GM21717 (cell line): Measurements from ENCODE around the gene ZNF219.
"Not testable (repeated sequence)": the region's sequence is repeated elsewhere in the genome, so short reads cannot be mapped to it uniquely, and the experiment has no call there.

Source experiments
- ATAC-seq: cut with Tn5 transposase; IDR thresholded peaks from one replicate; pipeline ENCODE4 v1.9.1; 2021; ENCODE audit warnings: mild to moderate bottlenecking, moderate library complexity; ENCODE audit not compliant: unreplicated experiment

Gene ZNF219

DNA sequence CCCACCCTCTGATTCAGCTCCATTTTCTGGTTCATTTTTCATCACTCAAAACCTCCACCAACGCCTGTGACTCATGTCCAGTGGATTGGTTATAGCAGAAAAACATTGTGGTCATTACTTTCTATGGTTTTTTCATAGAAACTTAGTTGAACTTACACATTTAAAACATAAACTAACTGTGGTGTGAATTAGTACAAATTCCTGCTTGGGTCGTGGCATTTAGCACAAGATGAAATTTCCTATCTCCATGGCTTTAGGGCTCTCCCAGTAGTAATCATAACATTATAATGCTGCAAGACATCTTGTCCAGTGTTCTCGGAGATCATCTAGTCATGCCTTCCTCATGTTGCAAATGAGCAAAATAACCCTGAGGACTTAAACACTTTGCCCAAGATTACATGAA lies 49.2 kb downstream of the ZNF219 start:
- no peak for ATAC-seq

DNA sequence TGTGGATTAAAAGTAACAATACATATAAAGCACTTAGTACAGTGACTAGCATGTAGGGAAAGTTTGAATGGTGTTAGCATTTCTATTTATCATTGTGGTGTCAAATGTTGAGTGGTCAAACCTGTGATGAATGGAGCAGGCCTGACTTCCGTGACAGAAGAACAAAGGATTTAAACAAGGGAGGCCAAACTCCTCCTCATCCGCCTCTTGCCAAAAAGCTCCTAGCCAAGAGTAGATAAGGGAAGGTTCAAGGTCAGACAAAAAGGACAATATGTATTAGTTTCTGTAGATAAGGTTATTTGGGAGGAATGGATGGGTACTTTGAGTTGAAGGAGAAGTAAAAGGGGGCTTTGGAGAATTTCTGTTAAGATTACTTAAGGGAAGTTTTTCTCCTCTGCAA lies 49.8 kb downstream of the ZNF219 start:
- no peak for ATAC-seq

DNA sequence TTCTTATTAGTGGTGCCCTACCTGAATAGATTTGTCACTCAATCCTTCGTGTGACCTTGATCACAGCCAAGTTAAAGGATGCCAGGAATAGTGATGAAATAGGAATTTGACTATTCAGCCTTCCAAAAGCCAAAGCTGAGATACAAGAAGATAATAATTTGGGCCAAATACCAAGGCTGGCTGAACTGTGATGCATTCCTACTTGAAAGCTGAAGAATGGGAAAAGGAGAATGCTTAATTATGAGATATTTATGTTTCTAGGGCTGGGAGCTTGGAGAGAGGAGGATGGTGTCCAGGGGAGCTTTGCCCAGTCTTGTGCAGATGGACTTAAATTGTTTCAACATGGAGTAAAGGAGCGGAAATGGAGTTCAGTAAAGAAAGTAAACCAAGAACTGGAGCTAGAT lies 51.1 kb downstream of the ZNF219 start:
- ATAC-seq: no peak

DNA sequence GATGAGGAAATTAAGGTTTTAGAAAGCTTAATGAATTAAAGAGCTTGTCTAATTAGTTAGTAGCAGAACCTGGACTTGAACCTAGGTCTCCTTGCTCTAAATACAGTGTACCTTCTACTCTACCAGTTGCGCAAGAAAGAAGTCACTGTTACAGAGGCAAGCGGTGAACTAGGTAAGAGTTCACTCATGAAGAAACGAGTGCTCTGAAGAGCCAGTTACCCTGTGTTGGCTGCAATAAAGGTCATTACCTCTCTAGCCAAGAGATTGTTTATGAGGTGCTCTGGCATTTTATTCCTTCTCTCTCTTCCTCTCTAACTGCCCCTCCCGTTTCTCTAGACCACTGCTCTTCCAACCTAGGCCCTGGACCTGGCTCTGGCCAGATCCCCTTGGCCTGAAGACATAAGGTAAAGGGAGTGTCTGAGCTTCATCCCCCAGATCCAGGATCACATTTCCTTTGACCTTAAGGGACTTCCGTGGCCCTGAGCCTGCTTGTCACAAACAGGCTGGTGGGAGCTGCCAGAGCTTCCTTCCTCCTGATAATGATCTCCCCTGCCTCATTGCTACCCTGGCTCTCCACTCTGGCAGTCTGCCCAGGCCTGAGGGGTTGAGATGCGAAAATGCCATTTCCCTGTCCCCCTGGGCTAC lies 54.4 kb downstream of the ZNF219 start:
- ATAC-seq: no peak

DNA sequence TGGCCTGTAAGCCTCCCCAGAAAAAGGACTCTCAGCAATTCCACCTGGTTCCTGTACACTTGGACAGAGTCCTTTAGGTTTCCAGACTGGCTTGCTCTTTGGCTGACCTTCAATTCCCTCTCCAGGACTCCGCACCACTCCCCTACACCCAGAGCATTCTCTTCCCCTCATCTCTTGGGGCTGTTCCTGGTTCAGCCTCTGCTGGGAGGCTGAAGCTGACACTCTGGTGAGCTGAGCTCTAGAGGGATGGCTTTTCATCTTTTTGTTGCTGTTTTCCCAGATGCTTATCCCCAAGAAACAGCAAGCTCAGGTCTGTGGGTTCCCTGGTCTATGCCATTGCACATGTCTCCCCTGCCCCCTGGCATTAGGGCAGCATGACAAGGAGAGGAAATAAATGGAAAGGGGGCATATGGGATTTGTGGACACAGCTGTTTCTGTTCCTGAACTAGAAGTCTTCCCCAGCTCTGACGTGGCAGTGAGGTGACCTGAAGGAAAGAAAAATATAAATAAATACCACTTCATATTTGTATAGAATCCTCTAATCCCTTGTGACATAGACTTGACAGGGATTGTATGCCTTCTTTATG lies 55.0 kb downstream of the ZNF219 start:
- ATAC-seq: no peak

DNA sequence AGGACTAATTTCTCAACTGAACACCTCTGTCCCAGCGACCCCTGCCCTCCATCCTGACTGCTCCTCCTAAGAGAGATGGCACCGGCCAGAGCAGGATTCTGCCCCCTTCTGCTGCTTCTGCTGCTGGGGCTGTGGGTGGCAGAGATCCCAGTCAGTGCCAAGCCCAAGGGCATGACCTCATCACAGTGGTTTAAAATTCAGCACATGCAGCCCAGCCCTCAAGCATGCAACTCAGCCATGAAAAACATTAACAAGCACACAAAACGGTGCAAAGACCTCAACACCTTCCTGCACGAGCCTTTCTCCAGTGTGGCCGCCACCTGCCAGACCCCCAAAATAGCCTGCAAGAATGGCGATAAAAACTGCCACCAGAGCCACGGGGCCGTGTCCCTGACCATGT lies 55.5 kb downstream of the ZNF219 start:
- ATAC-seq: no peak

DNA sequence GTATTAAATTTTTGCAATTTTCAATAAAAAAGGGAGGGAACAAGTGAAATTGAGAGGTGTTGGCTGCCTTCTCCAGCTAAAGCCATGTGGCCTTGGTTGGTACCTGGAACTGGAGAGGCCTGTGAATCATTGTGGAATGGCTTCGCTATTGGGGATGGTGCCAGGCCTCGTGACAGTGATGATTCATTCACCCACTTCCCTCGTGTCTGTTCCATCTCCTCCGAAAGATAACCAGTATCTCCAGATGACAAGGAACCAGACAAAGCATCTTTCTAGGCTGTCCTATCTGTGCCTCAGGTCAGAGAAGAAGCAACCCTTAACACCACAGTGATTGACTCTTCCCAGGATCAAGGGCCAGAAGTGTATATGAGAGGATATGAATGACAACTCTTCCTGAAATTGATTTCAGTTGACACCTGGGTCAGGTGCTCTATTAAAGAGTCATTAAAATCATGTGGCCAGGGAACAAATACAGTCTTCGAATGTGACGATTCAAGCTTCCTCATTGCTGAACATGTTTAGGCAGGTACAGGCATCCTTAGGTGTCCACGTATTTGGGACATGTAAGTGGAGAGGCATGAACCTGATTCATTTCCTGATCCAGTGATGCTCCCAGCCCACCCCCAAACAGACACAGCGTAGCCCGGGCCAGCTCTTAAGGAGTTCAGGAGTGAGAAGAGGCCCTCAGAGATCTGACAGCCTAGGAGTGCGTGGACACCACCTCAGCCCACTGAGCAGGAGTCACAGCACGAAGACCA lies 56.6 kb downstream of the ZNF219 start, which contains the start of gene RNASE7:
Gene RNASE7 (plus strand): TSS at position 687 of the 758 bp plus-strand sequence. CDS start 631 bp downstream, outside the sequence.
- ATAC-seq: no peak

DNA sequence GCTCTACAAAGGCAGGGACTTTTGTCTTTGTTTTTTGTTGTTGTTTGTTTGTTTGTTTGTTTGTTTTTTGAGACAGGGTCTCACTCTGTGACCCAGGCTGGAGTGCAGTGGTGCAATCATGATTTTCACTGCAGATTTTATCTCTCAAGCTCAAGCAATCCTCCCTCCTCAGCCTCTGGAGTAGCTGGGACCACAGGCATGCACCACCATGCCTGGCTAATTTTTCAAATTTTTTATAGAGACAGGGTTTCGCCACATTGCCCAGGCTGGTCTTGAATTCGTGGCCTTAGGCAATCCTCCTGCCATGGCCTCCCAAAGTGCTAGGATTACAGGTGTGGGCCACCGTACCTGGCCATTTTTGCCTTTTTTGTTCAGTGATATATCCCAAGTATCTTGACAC lies 57.5 kb downstream of the ZNF219 start:
- ATAC-seq: not testable (repeated sequence)

DNA sequence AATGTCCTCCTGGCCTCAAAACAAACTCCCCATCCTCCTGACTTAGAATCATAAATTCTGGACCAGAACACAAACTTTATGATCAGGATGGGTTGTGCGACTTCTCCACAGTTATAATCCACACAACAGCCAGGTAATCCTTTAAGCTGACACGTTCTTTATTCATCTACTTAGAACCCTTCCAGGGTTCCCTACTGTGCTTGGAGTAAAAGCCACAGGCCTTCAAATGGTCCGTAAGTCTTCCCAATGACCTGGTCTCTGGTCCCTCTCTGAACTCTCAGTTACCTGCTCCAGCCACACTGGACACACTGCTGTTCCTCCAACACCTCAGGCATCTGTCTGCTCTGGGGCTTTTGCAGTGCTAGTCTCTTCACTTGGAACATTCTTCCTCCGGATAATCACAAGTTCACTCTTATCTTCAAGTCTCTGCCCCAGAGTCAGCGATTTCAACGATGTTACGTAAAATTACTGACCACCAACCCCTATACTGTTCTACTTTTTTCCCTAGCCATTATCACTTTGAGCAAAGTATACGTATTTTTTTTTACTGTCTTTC lies 58.0 kb downstream of the ZNF219 start:
- ATAC-seq: no peak
